Gastroesophageal sphincter (tissue), 4 donors: ENCODE results near the gene GPHA2. TPM values are rescaled to one million over a fixed set of nuclear protein-coding genes. Genes with fewer than 3 reads are reported as not detected.

Experiments used
- ATAC-seq: fragments of 150-250 bp; one replicate; pipeline ENCODE4 v1.9.1; 2016; ENCODE audit warnings: mild to moderate bottlenecking, moderate library complexity
- H3K27ac ChIP-seq, 4 donors: fragments of 200-600 bp; sonication (generic) in 3 of 4; 1 replicate in 3 of 4; 2 replicates in 1 of 4; pipeline ENCODE4 v1.5.1; 2016 to 2019
- H3K27me3 ChIP-seq: fragments of 200-600 bp; sonication (generic); one replicate; pipeline ENCODE4 v1.5.1; 2019
- H3K36me3 ChIP-seq, 2 donors: fragments of 200-600 bp; sonication (generic); one replicate each; pipeline ENCODE4 v1.5.1; 2019; ENCODE audit warnings: control low read depth in 1 of 2
- H3K4me1 ChIP-seq, 3 donors: fragments of 200-600 bp; sonication (generic); 1 replicate in 2 of 3; 2 replicates in 1 of 3; pipeline ENCODE4 v1.5.1; 2016 to 2019; ENCODE audit warnings: control low read depth in 2 of 3
- H3K4me3 ChIP-seq, 2 donors: fragments of 200-600 bp; sonication (generic); one replicate each; pipeline ENCODE4 v1.5.1; 2019; ENCODE audit warnings: mild to moderate bottlenecking in 1 of 2, moderate library complexity in 1 of 2
- H3K9me3 ChIP-seq, 3 donors: fragments of 200-600 bp; sonication (generic); one replicate each; pipeline ENCODE4 v1.5.1; 2017 to 2019; ENCODE audit warnings: control low read depth in 2 of 3
- CTCF ChIP-seq, 4 experiments: fragments of 200-600 bp in 2 of 4; fragments of 450-650 bp in 2 of 4; sonication (generic) in 1 of 4; IDR thresholded peaks; one replicate each; pipeline ENCODE4 v1.5.1; 2017 to 2019; ENCODE audit warnings: antibody characterized with exemption in 4 of 4, mild to moderate bottlenecking in 2 of 4, moderate library complexity in 2 of 4
- EP300 ChIP-seq: sonication (generic); formaldehyde crosslinking; IDR thresholded peaks from one replicate; pipeline ENCODE4 v1.6.1; 2017; ENCODE audit warnings: antibody characterized with exemption, mild to moderate bottlenecking
- POLR2A ChIP-seq, 2 donors: fragments of 450-650 bp; IDR thresholded peaks; one replicate each; pipeline ENCODE4 v1.6.1; 2017; ENCODE audit warnings: antibody characterized with exemption in 2 of 2, mild to moderate bottlenecking in 2 of 2, moderate library complexity in 1 of 2
- POLR2AphosphoS5 ChIP-seq: sonication (generic); formaldehyde crosslinking; IDR thresholded peaks from one replicate; pipeline ENCODE4 v1.6.1; 2017; ENCODE audit warnings: antibody characterized with exemption
- WGBS, 2 donors: methylation state at CpG; one replicate each; pipeline ENCODE4 v1.1.5; 2018; ENCODE audit warnings: low coverage in 1 of 2; 5-methylcytosine and 5-hydroxymethylcytosine counted together
- total RNA-seq, 4 donors: library from RNA; depleted of rRNA; stranded (reverse); fragments of >200 nt; gene quantifications; one replicate each; pipeline ENCODE4 v1.1.0, GENCODE V29; 2016

GPHA2 gene
- total RNA-seq, 4 donors from 2014 or later = not detected

GRCh38 chr11:64910451-64911093, 25.1 kb downstream of the GPHA2 start:
- Histone ChIP-seq H3K36me3 (peaks cover 0 to 92% of the 10 kb centered on the region in 2 donors), H3K27ac (no peak overlapping the region), H3K9me3 (no peaks in the 10 kb centered on the region), H3K27me3 (no peaks in the 10 kb centered on the region), H3K4me3 (no peak overlapping the region), H3K4me1 (peaks cover under 1 to 14% (median 4%) of the 10 kb centered on the region in 3 donors)
- WGBS, 2 donors = 90% methylated on average over 2 of the region's 27 CpGs; no CpG with 5 or more reads in 1 of the 2 donors
- no peak for TF ChIP-seq POLR2AphosphoS5
- no peak for TF ChIP-seq CTCF (IDR thresholded peaks at IDR 0.05)
- TF ChIP-seq EP300 = no peak
- no peak for TF ChIP-seq POLR2A (IDR thresholded peaks at IDR 0.05)
- no peak for ATAC-seq

- Histone ChIP-seq H3K9me3 (no peaks in the 10 kb centered on the region), H3K4me1 (peaks cover 0 to 6% (median 0%) of the 10 kb centered on the region in 3 donors), H3K36me3 (peaks cover 0 to 100% of the 10 kb centered on the region in 2 donors), H3K27me3 (no peaks in the 10 kb centered on the region), H3K4me3 (no peak overlapping the region), H3K27ac (no peak overlapping the region)
- TF ChIP-seq CTCF (IDR thresholded peaks at IDR 0.05) (no peak), POLR2AphosphoS5 (no peak), EP300 (no peak), POLR2A (IDR thresholded peaks at IDR 0.05) (no peak)
- no CpG with 5 or more reads among the region's 39 CpGs for WGBS, 2 donors
- ATAC-seq = no peak
These were observed 25.9 kb downstream of the GPHA2 start for GRCh38 chr11:64909653-64910343.

- TF ChIP-seq EP300 (no peak), POLR2A (IDR thresholded peaks at IDR 0.05) (no peak)
- H3K36me3 ChIP-seq = peaks cover 0 to 100% of the 10 kb centered on the region in 2 donors
These were observed 26.9 kb downstream of the GPHA2 start for GRCh38 chr11:64908766-64909165.

GRCh38 chr11:64906314-64906635, 29.4 kb downstream of the GPHA2 start:
- Histone ChIP-seq H3K36me3 (peaks cover 0 to 100% of the 10 kb centered on the region in 2 donors), H3K27ac (no peak overlapping the region), H3K4me3 (no peak overlapping the region), H3K9me3 (no peaks in the 10 kb centered on the region), H3K27me3 (no peaks in the 10 kb centered on the region), H3K4me1 (no peaks in the 10 kb centered on the region)
- no CpG with 5 or more reads among the region's 13 CpGs for WGBS, 2 donors
- TF ChIP-seq POLR2A (IDR thresholded peaks at IDR 0.05) (no peak), POLR2AphosphoS5 (no peak), CTCF (IDR thresholded peaks at IDR 0.05) (no peak), EP300 (no peak)
- no peak for ATAC-seq

More at GRCh38 chr11:64908766-64909165, 26.9 kb downstream of the GPHA2 start:
- Histone ChIP-seq H3K9me3 (no peaks in the 10 kb centered on the region), H3K27me3 (no peaks in the 10 kb centered on the region), H3K27ac (no peak overlapping the region), H3K4me3 (no peak overlapping the region), H3K4me1 (no peaks in the 10 kb centered on the region)
- no peak for ATAC-seq
- 89% methylated on average over 5 of the region's 11 CpGs; no CpG with 5 or more reads in 1 of the 2 donors for whole genome bisulfite sequencing, 2 donors

GRCh38 chr11:64905516-64906313, 30.0 kb downstream of the GPHA2 start:
- Histone ChIP-seq H3K4me3 (no peak overlapping the region), H3K9me3 (no peaks in the 10 kb centered on the region), H3K36me3 (peaks cover 0 to 100% of the 10 kb centered on the region in 2 donors), H3K27me3 (no peaks in the 10 kb centered on the region), H3K27ac (no peak overlapping the region), H3K4me1 (no peaks in the 10 kb centered on the region)
- TF ChIP-seq CTCF (IDR thresholded peaks at IDR 0.05) (no peak), POLR2AphosphoS5 (no peak), EP300 (no peak), POLR2A (IDR thresholded peaks at IDR 0.05) (no peak)
- ATAC-seq = no peak
- 90 to 91% methylated on average over 4 to 7 of the region's 25 CpGs for WGBS, 2 donors
